ENCODE measurements around the gene CCDC167. TPM values are rescaled to one million over a fixed set of nuclear protein-coding genes. Genes with fewer than 3 reads are reported as not detected.

Gene CCDC167
- polyA plus RNA-seq, 1 donor from 2014 or later: 207 TPM

DNA sequence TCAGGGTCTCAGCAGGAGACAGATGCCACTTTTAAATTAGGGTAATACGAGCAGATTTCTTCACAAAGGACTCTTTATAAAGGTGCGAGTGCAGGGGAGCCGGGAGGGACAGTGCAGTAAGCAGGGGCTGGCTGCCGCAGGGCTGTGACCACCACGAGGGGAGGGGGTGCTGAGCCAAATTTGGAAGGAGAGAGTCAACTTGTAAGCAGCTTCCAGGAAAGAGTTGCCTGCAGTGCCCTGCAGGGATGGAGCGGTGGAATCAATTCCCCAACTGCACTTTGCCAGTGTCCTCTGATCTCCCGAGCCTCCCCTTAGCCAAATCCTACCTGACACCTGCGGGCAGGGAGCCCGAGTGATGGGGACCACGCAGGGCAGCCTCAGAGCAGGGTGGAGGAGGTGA is 13.9 kb upstream of the CCDC167 start:
- Histone ChIP-seq H3F3A (ENCODE audit: insufficient read depth, low read length, poor library complexity, severe bottlenecking) (no peaks in the 10 kb centered on the region), H3K9me3 (ENCODE audit: low read length) (no peaks in the 10 kb centered on the region), H3K9me2 (ENCODE audit: insufficient read depth, low read length) (no peaks in the 10 kb centered on the region), H3K9ac (ENCODE audit: low read length) (no peak overlapping the region), H4K20me1 (ENCODE audit: insufficient read depth) (no peaks in the 10 kb centered on the region), H3K79me2 (replicated peaks; ENCODE audit: insufficient read depth, low read length) (no peaks in the 10 kb centered on the region), H3K27ac (ENCODE audit: low read length) (no peak overlapping the region), H3K4me3 (ENCODE audit: low read length) (no peak overlapping the region), H3K4me2 (ENCODE audit: low read length) (no peak overlapping the region), H3K27me3 (ENCODE audit: insufficient read depth, low read depth, low read length) (no peaks in the 10 kb centered on the region), H3K36me3 (ENCODE audit: insufficient read depth, low read length) (no peaks in the 10 kb centered on the region), H2AFZ (ENCODE audit: low read depth, low read length) (no peak overlapping the region)
- TF ChIP-seq EP300 (conservative IDR thresholded peaks at IDR 0.05; ENCODE audit: poor library complexity, severe bottlenecking) (no peak), EZH2 (IDR thresholded peaks at IDR 0.05; ENCODE audit: borderline replicate concordance, insufficient read depth, low read length, poor library complexity, severe bottlenecking) (no peak), POLR2AphosphoS5 (IDR thresholded peaks at IDR 0.05) (no peak), SMC3 (conservative IDR thresholded peaks at IDR 0.05; ENCODE audit: poor library complexity) (no peak), MXI1 (conservative IDR thresholded peaks at IDR 0.05; ENCODE audit: poor library complexity, severe bottlenecking) (no peak), RAD21 (conservative IDR thresholded peaks at IDR 0.05) (no peak), TAF1 (IDR thresholded peaks at IDR 0.05; ENCODE audit: low read depth) (no peak), REST (IDR thresholded peaks at IDR 0.05; ENCODE audit: borderline replicate concordance) (no peak)
- TF ChIP-seq, protein P1, sequence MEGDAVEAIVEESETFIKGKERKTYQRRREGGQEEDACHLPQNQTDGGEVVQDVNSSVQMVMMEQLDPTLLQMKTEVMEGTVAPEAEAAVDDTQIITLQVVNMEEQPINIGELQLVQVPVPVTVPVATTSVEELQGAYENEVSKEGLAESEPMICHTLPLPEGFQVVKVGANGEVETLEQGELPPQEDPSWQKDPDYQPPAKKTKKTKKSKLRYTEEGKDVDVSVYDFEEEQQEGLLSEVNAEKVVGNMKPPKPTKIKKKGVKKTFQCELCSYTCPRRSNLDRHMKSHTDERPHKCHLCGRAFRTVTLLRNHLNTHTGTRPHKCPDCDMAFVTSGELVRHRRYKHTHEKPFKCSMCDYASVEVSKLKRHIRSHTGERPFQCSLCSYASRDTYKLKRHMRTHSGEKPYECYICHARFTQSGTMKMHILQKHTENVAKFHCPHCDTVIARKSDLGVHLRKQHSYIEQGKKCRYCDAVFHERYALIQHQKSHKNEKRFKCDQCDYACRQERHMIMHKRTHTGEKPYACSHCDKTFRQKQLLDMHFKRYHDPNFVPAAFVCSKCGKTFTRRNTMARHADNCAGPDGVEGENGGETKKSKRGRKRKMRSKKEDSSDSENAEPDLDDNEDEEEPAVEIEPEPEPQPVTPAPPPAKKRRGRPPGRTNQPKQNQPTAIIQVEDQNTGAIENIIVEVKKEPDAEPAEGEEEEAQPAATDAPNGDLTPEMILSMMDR (IDR thresholded peaks at IDR 0.05; ENCODE audit: poor library complexity, severe bottlenecking): no peak

DNA sequence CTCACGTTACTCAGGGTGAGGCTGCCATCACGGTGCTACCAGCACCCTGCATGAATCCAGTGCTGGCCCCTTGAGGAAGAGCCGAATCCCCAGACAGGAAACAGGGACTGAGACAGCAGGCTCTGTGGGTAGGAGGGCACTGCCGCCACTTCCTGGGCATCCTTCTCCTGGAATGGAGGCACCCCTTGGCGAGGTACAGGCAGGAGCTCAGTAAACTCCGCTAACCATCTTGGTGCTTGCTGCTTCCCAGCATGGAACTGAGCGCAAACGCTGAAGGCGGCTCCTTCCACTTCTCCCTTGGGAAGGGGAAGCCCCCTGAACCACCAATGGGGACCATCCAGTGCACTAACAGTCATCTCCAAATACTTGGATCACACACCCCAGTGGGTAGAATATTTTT is 13.5 kb upstream of the CCDC167 start:
- H3K9me2 ChIP-seq (ENCODE audit: insufficient read depth, low read length): no peaks in the 10 kb centered on the region
- H3K9ac ChIP-seq (ENCODE audit: low read length): no peak overlapping the region
- H3F3A ChIP-seq (ENCODE audit: insufficient read depth, low read length, poor library complexity, severe bottlenecking): no peaks in the 10 kb centered on the region
- no peaks in the 10 kb centered on the region for H3K9me3 ChIP-seq (ENCODE audit: low read length)
- no peak overlapping the region for H3K27ac ChIP-seq (ENCODE audit: low read length)
- H3K27me3 ChIP-seq (ENCODE audit: insufficient read depth, low read depth, low read length): no peaks in the 10 kb centered on the region
- H3K4me2 ChIP-seq (ENCODE audit: low read length): no peak overlapping the region
- no peak overlapping the region for H2AFZ ChIP-seq (ENCODE audit: low read depth, low read length)
- TF ChIP-seq POLR2AphosphoS5 (IDR thresholded peaks at IDR 0.05) (peak; percentile 23), RAD21 (conservative IDR thresholded peaks at IDR 0.05) (no peak), SMC3 (conservative IDR thresholded peaks at IDR 0.05; ENCODE audit: poor library complexity) (no peak)
- TF ChIP-seq, protein P1 (IDR thresholded peaks at IDR 0.05; ENCODE audit: poor library complexity, severe bottlenecking): no peak
- no peaks in the 10 kb centered on the region for H3K79me2 ChIP-seq (replicated peaks; ENCODE audit: insufficient read depth, low read length)
- H4K20me1 ChIP-seq (ENCODE audit: insufficient read depth): no peaks in the 10 kb centered on the region
- no peak overlapping the region for H3K4me3 ChIP-seq (ENCODE audit: low read length)
- H3K36me3 ChIP-seq (ENCODE audit: insufficient read depth, low read length): no peaks in the 10 kb centered on the region

All from neural cell (in vitro differentiated cells).